Erythroblast (primary cell): Measurements from ENCODE around the gene OPA1.

Experiments
- GATA1 ChIP-seq: IDR thresholded peaks from 2 replicates; pipeline ENCODE4 v1.6.1; 2011; ENCODE audit warnings: low read depth, mild to moderate bottlenecking, control low read depth, low read length, moderate library complexity
- POLR2A ChIP-seq: IDR thresholded peaks from 2 replicates; pipeline ENCODE4 v1.6.1; 2011; ENCODE audit warnings: mild to moderate bottlenecking, low read length

- TF ChIP-seq POLR2A (no peak), GATA1 (no peak)
Measured at GRCh38 chr3:193693774-193694173, 100.8 kb downstream of the OPA1 start.
